Measurements from ENCODE around the gene CEP128.

CEP128 gene

DNA sequence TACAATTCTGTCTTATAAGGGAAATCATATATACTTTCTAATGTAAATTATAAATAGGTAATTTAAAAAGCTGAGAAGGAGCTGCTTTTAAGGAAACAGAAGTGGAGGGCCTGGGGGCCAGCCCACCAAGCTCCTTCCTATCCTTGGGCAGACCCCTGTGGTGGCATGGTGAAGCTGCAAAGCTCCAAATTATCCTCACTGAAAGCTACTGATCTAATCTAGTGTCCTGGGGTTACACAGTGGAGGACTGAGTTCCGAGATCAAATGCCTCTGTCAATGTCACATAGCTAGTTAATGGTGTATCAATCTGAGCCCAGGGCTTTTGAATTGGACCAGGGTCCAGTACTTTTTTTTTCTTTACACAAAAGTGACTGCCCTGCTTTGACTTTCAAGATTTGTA, 355.4 kb downstream of the CEP128 start:
- Mint-ChIP-seq H3K4me3 (no peak overlapping the region), H3K27me3 (ENCODE audit: low read depth) (no peaks in the 10 kb centered on the region), H3K9me3 (peaks cover 5% of the 10 kb centered on the region), H3K4me1 (ENCODE audit: low read depth) (peaks cover 8% of the 10 kb centered on the region), H3K36me3 (ENCODE audit: low read depth) (no peaks in the 10 kb centered on the region), H3K27ac (no peak overlapping the region)

DNA sequence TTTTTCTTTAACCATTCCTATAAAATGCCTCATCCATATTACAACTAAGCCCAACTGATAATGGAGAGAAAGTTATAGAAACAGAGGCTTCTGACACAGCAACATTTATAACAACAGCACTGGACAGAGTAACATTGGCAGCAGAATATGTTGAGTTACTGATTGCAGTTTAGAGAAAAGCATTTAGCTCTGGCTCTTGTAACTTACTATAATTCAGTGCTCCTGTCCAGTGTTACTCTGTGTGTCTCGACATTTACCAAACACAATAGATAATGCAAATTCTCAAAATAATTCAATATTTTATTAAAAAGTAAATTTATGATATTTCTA, 356.1 kb downstream of the CEP128 start:
- no peaks in the 10 kb centered on the region for H3K27me3 Mint-ChIP-seq (ENCODE audit: low read depth)
- H3K9me3 Mint-ChIP-seq: peaks cover 5% of the 10 kb centered on the region
- peaks cover 8% of the 10 kb centered on the region for H3K4me1 Mint-ChIP-seq (ENCODE audit: low read depth)
- no peaks in the 10 kb centered on the region for H3K36me3 Mint-ChIP-seq (ENCODE audit: low read depth)
- H3K4me3 Mint-ChIP-seq: no peak overlapping the region
- no peak overlapping the region for H3K27ac Mint-ChIP-seq

DNA sequence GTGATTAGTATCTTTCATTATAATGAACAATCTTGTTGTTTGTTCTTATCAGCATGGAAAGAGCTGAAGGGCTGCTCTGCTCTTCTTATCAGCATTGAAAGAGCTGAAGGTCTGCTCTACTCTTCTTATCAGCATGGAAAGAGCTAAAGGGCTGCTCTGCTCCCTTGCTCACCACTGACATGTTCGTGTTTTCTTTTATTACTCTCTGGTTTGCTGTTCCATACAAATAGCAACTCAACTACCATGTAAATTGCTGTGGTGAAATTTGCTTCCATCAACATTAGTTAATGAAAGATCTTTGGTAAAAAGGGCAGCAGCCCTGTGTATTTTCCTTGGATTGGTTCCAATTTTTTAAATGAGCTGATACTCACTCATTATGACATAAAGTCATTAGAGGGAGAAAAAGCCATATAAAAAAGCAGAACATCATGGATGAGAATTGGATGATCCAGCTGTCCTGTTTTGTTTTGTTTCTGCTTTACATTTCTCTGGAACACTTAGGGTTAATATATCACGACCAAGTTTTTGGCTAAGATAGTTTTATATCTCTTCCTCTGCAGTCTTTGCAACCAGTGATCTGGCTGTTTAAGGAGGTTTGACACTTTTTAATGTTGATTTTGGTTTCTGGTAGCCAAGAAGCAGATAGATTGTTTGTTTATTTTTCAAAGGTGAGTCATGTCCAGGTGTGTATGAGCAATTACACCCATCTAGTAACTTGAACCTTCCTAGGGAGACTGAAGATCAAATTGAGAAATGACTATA, 356.6 kb downstream of the CEP128 start:
- Mint-ChIP-seq H3K4me1 (ENCODE audit: low read depth) (peaks cover 8% of the 10 kb centered on the region), H3K27ac (no peak overlapping the region), H3K27me3 (ENCODE audit: low read depth) (no peaks in the 10 kb centered on the region), H3K9me3 (peaks cover under 1% of the 10 kb centered on the region), H3K36me3 (ENCODE audit: low read depth) (no peaks in the 10 kb centered on the region), H3K4me3 (no peak overlapping the region)

DNA sequence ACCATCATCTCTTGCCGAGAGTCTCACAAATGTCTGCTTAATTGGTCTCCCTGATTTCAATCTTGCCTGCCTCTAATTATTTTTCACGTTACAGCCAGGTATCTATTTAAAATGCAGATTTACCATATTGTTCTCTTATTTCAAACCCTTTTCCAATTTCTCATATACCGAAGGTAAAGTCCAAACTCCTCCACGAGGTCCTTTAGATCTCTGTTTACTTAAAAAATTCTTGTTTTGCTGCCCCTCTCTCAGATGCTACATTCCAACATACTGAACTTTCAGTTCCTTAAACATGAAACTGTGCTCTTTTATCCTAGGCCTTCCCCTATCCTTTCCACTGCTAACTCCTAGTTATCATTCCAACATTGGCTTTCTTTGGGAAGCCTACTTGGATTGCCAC, 363.9 kb downstream of the CEP128 start:
- Mint-ChIP-seq H3K9me3 (no peaks in the 10 kb centered on the region), H3K27me3 (ENCODE audit: low read depth) (no peaks in the 10 kb centered on the region), H3K4me1 (ENCODE audit: low read depth) (no peaks in the 10 kb centered on the region), H3K36me3 (ENCODE audit: low read depth) (no peaks in the 10 kb centered on the region), H3K27ac (no peak overlapping the region), H3K4me3 (no peak overlapping the region)

DNA sequence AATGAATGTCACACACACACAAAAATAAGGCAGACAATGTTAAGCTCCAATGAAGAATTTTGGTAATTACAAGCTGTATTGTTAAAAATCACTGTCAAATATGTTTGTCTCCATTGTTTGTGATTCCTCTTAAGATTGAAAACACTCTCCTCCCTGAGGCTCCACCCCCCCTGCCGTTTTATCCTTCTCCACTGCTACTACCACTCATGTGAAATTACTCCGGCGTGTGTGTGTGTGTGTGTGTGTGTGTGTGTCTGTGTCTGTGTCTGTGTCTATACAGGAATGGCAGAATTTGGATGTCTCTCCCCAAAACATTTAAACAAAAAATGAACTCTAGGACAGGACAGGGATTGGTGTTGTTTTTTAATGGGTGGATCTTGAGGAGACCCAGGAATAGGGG, 365.1 kb downstream of the CEP128 start:
- Mint-ChIP-seq H3K27me3 (ENCODE audit: low read depth) (no peaks in the 10 kb centered on the region), H3K36me3 (ENCODE audit: low read depth) (no peaks in the 10 kb centered on the region), H3K4me1 (ENCODE audit: low read depth) (no peaks in the 10 kb centered on the region), H3K9me3 (no peaks in the 10 kb centered on the region), H3K4me3 (no peak overlapping the region), H3K27ac (no peak overlapping the region)

DNA sequence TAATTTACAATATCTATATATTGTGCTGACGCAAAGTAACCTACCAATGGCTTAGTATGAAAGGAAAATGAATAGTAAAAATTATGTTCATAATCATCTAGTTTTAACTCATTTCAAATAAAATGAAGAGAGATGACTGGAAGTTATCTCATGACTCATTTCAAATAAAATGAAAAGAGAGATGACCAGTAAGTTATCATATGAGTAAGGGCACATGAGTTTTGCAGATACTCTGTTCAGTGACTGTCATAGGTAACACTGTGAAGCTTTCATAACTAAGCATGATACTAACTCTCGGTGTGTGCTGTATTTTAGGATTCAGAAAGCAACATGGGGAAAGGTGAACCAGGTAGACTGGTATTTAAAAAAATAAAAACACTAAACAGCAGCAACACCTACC, 365.8 kb downstream of the CEP128 start:
- no peaks in the 10 kb centered on the region for H3K27me3 Mint-ChIP-seq (ENCODE audit: low read depth)
- H3K4me1 Mint-ChIP-seq (ENCODE audit: low read depth): no peaks in the 10 kb centered on the region
- H3K27ac Mint-ChIP-seq: no peak overlapping the region
- H3K9me3 Mint-ChIP-seq: no peaks in the 10 kb centered on the region
- H3K4me3 Mint-ChIP-seq: no peak overlapping the region
- H3K36me3 Mint-ChIP-seq (ENCODE audit: low read depth): no peaks in the 10 kb centered on the region

DNA sequence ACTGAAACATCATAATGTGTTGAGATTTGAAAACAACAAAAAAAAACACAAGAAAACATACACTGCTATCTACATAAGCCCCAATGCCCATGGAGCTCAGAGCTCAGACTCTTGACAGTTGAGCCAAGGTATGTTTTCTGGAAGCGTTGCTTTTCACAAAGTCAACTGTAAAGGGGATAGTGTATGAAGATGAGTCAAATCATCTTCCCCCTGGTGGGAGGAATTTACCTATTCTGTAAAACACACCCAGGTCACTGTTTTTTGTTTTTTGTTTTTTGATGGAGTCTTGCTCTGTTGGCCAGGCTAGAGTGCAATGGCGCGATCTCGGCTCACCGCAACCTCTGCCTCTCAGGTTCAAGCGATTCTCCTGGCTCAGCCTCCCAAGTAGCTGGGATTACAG, 368.9 kb downstream of the CEP128 start:
- Mint-ChIP-seq H3K36me3 (ENCODE audit: low read depth) (no peaks in the 10 kb centered on the region), H3K27me3 (ENCODE audit: low read depth) (no peaks in the 10 kb centered on the region), H3K27ac (no peak overlapping the region), H3K9me3 (no peaks in the 10 kb centered on the region), H3K4me1 (ENCODE audit: low read depth) (no peaks in the 10 kb centered on the region), H3K4me3 (no peak overlapping the region)

DNA sequence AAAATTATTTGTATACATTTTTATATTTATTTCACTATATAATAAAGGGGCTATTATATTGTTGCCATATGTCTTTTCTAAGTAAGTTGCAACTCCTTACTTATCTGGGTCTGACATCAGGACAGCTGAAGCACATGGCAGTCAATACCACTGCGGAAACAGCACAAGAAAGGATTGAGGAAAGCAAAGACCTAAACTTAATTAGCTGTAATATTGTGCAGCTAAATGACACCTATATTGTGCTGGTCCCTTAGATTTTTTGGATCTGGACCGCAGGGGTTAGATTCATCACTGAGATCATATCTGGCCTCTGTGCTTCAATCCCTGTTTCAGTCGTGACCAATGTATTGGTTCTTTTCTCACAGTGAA, 370.6 kb downstream of the CEP128 start:
- H3K4me1 Mint-ChIP-seq (ENCODE audit: low read depth): no peaks in the 10 kb centered on the region
- H3K36me3 Mint-ChIP-seq (ENCODE audit: low read depth): no peaks in the 10 kb centered on the region
- no peak overlapping the region for H3K27ac Mint-ChIP-seq
- no peaks in the 10 kb centered on the region for H3K9me3 Mint-ChIP-seq
- no peaks in the 10 kb centered on the region for H3K27me3 Mint-ChIP-seq (ENCODE audit: low read depth)
- no peak overlapping the region for H3K4me3 Mint-ChIP-seq

DNA sequence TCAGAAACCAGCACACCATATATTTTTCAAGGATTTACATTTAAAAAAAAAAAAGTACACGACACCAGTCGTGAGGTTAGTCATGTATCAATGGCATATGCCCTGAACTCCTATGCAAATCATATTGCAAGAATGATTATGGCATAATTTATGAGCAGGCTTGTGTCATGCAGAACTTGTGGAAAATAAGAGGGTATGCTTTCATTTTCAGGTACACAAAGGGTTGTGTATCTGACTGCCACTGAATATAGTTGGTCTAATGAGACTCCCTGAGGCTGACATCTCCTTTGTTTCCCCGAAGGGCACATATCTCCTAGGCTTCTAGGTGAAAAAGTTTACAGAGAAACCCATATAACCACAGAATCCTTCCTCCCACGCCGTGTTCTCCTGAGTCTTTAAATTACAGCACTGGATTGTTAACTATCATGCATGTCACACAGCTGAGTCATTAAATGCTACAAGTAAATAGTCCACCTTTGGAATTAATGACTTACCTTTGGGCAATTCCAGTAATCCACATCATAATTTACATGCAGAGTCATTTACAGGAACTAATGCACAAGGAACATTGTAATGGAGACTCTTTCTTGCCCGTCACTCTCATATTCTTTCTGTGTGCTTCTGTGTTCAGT, 373.5 kb downstream of the CEP128 start:
- Mint-ChIP-seq H3K36me3 (ENCODE audit: low read depth) (no peaks in the 10 kb centered on the region), H3K9me3 (no peaks in the 10 kb centered on the region), H3K4me1 (ENCODE audit: low read depth) (no peaks in the 10 kb centered on the region), H3K4me3 (no peak overlapping the region), H3K27ac (no peak overlapping the region), H3K27me3 (ENCODE audit: low read depth) (no peaks in the 10 kb centered on the region)

DNA sequence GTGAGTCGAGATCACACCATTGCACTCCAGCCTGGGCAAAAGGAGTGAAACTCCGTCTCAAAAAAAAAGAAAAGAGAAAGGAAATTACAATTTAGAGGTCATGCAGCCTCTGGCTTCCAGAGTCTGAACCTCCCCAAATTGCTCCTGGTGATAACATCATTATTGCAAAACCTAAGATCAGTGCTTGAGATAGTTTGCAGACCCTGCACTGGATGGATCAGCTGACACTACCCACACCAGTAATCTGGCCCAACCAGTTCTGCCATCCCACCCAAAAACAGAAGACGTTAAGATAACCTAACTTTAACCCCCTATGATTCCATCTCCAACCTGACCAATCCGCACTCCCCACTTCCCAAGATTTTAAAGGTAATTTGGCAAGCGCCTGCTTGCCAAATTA, 376.5 kb downstream of the CEP128 start:
- Mint-ChIP-seq H3K27ac (no peak overlapping the region), H3K9me3 (no peaks in the 10 kb centered on the region), H3K27me3 (ENCODE audit: low read depth) (no peaks in the 10 kb centered on the region), H3K36me3 (ENCODE audit: low read depth) (no peaks in the 10 kb centered on the region), H3K4me3 (no peak overlapping the region), H3K4me1 (ENCODE audit: low read depth) (no peaks in the 10 kb centered on the region)

DNA sequence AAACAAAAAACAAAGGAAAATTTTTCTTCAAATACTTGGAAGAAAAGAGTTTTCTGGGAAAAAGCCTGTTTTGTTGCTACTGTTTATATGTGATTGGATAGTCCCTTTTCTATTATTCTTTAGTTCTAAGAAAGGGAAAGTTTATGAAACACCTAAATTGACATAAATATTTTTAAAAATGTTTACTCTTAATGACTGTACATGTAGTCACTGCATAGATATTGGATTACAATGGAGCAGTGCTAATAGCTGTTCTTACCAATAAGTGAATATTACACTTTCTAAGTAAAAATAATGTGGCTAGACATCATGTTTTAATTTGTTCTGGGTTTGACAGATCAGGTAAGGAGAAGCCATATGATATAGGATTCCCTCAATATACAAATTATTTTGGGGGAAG, 377.5 kb downstream of the CEP128 start:
- H3K27me3 Mint-ChIP-seq (ENCODE audit: low read depth): no peaks in the 10 kb centered on the region
- H3K4me1 Mint-ChIP-seq (ENCODE audit: low read depth): no peaks in the 10 kb centered on the region
- no peaks in the 10 kb centered on the region for H3K36me3 Mint-ChIP-seq (ENCODE audit: low read depth)
- H3K9me3 Mint-ChIP-seq: no peaks in the 10 kb centered on the region
- H3K27ac Mint-ChIP-seq: no peak overlapping the region
- no peak overlapping the region for H3K4me3 Mint-ChIP-seq

DNA sequence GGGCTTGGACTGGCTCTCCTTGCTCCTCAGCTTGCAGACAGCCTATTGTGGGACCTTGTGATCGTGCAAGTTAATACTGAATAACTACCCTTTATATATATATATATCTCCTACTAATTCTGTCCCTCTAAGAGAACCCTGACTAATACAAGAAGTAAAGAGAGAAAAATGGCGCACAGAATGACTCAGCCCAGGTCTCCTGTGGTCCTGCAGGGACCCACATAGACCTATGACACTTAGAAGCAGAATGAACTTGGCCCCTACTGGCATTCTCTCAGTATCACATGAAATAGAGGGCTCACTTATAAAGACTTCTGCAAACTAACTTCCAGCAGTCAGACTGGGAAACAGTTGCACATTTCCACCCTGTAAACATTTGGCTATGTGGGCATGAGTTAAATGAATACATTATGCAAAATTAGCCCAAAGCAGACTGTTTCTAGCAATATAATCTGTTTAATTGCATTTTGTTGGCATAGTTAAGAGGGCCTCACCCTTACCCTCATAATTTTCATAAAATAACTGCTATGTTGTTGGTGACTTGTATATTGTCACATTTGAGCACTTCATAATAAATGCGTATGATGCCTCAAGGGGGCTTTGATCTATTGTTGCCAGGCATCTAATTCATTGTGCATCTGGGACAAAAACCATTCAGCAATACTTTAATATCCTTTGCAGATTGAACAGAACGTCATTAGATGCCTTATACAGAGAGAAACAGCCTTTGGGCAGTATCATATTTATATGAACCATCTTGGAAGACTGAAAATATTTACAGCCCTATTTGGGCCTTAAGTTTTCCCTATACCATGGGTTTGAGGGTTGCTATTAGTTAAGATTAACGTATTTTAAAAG, 380.5 kb downstream of the CEP128 start:
- Mint-ChIP-seq H3K27ac (no peak overlapping the region), H3K4me1 (ENCODE audit: low read depth) (no peaks in the 10 kb centered on the region), H3K9me3 (no peaks in the 10 kb centered on the region), H3K27me3 (ENCODE audit: low read depth) (no peaks in the 10 kb centered on the region), H3K36me3 (ENCODE audit: low read depth) (no peaks in the 10 kb centered on the region), H3K4me3 (no peak overlapping the region)

DNA sequence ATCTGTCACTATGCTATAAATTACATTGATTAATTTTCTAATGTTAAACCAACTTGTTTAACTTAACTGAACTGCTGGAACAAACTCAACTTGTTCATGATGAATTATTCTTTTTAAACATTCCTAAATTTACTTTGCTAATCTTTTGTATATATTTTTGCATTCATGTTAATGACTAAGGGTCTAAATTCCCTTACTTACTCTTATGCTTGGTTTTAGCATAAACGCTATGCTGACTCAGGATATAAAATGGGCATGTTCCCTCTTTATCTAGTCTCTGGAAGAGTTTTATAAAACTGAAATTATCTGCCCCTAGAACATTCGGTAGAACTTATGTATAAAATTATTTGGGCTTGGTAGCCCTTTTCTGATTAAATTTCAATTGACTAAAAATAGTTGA, 387.4 kb downstream of the CEP128 start:
- H3K4me1 Mint-ChIP-seq (ENCODE audit: low read depth): no peaks in the 10 kb centered on the region
- no peak overlapping the region for H3K27ac Mint-ChIP-seq
- H3K36me3 Mint-ChIP-seq (ENCODE audit: low read depth): no peaks in the 10 kb centered on the region

DNA sequence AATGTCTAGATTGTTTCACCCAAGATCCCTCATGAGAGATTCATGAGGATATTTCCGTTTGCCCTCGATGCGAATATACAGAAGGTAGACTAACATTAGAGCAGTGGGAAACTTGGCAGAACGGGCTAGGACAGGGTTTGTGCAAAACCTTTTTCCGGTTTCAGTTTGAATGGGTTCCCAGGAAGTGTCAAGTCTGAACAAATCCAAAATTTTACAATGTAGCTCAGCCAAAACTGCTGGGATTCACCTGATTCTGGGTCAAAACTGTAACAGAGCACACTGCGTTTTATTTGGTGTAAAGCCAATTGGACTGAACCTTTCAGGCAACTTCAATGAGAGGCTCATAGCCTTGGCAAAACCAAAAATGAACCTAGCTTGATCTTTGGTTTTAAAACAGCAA, 392.4 kb downstream of the CEP128 start:
- H3K4me1 Mint-ChIP-seq (ENCODE audit: low read depth): no peaks in the 10 kb centered on the region
- no peaks in the 10 kb centered on the region for H3K27me3 Mint-ChIP-seq (ENCODE audit: low read depth)
- no peak overlapping the region for H3K4me3 Mint-ChIP-seq
- no peaks in the 10 kb centered on the region for H3K9me3 Mint-ChIP-seq
- no peaks in the 10 kb centered on the region for H3K36me3 Mint-ChIP-seq (ENCODE audit: low read depth)
- H3K27ac Mint-ChIP-seq: no peak overlapping the region

More for the DNA sequence above, 387.4 kb downstream of the CEP128 start:
- H3K9me3 Mint-ChIP-seq: no peaks in the 10 kb centered on the region
- H3K4me3 Mint-ChIP-seq: no peak overlapping the region
- H3K27me3 Mint-ChIP-seq (ENCODE audit: low read depth): no peaks in the 10 kb centered on the region
